Ecto neural progenitor cell (in vitro differentiated cells): ENCODE measurements around the gene CD300C.
"Not testable (repeated sequence)": the region's sequence is repeated elsewhere in the genome, so short reads cannot be mapped to it uniquely, and the experiment has no call there.

ENCODE experiments used
- DNase-seq: peaks from one replicate; pipeline ENCODE4 v3.0.0-alpha.2; 2018; ENCODE audit warnings: low spot score

CD300C gene

GRCh38 chr17:74545843-74546230 is at the start of gene CD300C:
TSS of gene CD300C (minus strand) at chr17:74546115. CDS start at chr17:74545782, 333 bp downstream.
- no peak for DNase-seq

GRCh38 chr17:74595037-74595750 is 49.3 kb upstream of the CD300C start:
- no peak for DNase-seq

- no peak for DNase-seq
Measured at GRCh38 chr17:74592087-74592990, 46.4 kb upstream of the CD300C start, which contains the start of gene CD300LD. TSS of gene CD300LD (minus strand) at chr17:74592283. CDS start at chr17:74592202, 81 bp downstream.

GRCh38 chr17:74591503-74591902 is 45.6 kb upstream of the CD300C start:
- DNase-seq, result no peak

GRCh38 chr17:74585711-74586110 is 39.8 kb upstream of the CD300C start:
- DNase-seq, result no peak

GRCh38 chr17:74584292-74585060 is 38.6 kb upstream of the CD300C start:
- no peak for DNase-seq

GRCh38 chr17:74582633-74583032 is 36.7 kb upstream of the CD300C start:
- DNase-seq, result no peak

- DNase-seq, result no peak
Measured at GRCh38 chr17:74579900-74580299, 34.0 kb upstream of the CD300C start.

GRCh38 chr17:74578979-74579378 is 33.1 kb upstream of the CD300C start:
- no peak for DNase-seq

- DNase-seq, result no peak
Measured at GRCh38 chr17:74574489-74575142, 28.7 kb upstream of the CD300C start.

- DNase-seq, result not testable (repeated sequence)
Measured at GRCh38 chr17:74573635-74574034, 27.7 kb upstream of the CD300C start.

GRCh38 chr17:74573169-74573568 is 27.3 kb upstream of the CD300C start:
- no peak for DNase-seq

GRCh38 chr17:74571621-74572270 is 25.8 kb upstream of the CD300C start:
- DNase-seq, result no peak

- DNase-seq, result no peak
Measured at GRCh38 chr17:74569020-74570003, 23.4 kb upstream of the CD300C start.

GRCh38 chr17:74568106-74568873 is 22.4 kb upstream of the CD300C start:
- no peak for DNase-seq

- no peak for DNase-seq
Measured at GRCh38 chr17:74567397-74567796, 21.5 kb upstream of the CD300C start, which contains the start of gene CD300H. TSS of gene CD300H (minus strand) at chr17:74567509.

GRCh38 chr17:74566132-74566753 is 20.3 kb upstream of the CD300C start:
- DNase-seq, result peak; percentile 77

GRCh38 chr17:74565126-74565525 is 19.2 kb upstream of the CD300C start:
- no peak for DNase-seq

GRCh38 chr17:74563358-74563757 is 17.4 kb upstream of the CD300C start:
- no peak for DNase-seq
